Measurements from ENCODE around the gene ABCA8. TPM values are rescaled to one million over a fixed set of nuclear protein-coding genes. Genes with fewer than 3 reads are reported as not detected.

Gene ABCA8
- total and polyA plus RNA-seq, 2 donors (not counting 1 experiment from before 2014, with no cell fraction given), result 6.4 to 47.2 TPM

GRCh38 chr17:68943123-68943811, 11.9 kb downstream of the ABCA8 start:
- DNase-seq (ENCODE audit: low read depth in 2 of 2), result no peak
- H3K27me3 ChIP-seq (ENCODE audit: control insufficient read depth, insufficient read depth, low read length), result no peaks in the 10 kb centered on the region
- no peaks in the 10 kb centered on the region for H3K9me3 ChIP-seq (ENCODE audit: control insufficient read depth, insufficient read depth, low read depth, low read length)
- no peak overlapping the region for H2AFZ ChIP-seq (ENCODE audit: low read length)
- no peaks in the 10 kb centered on the region for H4K20me1 ChIP-seq (ENCODE audit: control insufficient read depth, extremely low read depth, insufficient read depth, low read length)
- no peaks in the 10 kb centered on the region for H3K4me1 ChIP-seq (ENCODE audit: control insufficient read depth, extremely low read depth, insufficient read depth, low read length)
- no peaks in the 10 kb centered on the region for H3K36me3 ChIP-seq (ENCODE audit: control insufficient read depth, insufficient read depth, low read length)
- TF ChIP-seq EZH2 (IDR thresholded peaks at IDR 0.05; ENCODE audit: low read length, missing control alignments), result no peak
- TF ChIP-seq, protein P1, sequence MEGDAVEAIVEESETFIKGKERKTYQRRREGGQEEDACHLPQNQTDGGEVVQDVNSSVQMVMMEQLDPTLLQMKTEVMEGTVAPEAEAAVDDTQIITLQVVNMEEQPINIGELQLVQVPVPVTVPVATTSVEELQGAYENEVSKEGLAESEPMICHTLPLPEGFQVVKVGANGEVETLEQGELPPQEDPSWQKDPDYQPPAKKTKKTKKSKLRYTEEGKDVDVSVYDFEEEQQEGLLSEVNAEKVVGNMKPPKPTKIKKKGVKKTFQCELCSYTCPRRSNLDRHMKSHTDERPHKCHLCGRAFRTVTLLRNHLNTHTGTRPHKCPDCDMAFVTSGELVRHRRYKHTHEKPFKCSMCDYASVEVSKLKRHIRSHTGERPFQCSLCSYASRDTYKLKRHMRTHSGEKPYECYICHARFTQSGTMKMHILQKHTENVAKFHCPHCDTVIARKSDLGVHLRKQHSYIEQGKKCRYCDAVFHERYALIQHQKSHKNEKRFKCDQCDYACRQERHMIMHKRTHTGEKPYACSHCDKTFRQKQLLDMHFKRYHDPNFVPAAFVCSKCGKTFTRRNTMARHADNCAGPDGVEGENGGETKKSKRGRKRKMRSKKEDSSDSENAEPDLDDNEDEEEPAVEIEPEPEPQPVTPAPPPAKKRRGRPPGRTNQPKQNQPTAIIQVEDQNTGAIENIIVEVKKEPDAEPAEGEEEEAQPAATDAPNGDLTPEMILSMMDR (conservative IDR thresholded peaks at IDR 0.05 in 1 of 2, IDR thresholded peaks at IDR 0.05 in 1 of 2; ENCODE audit: low read depth in 1 of 2, low read length in 2 of 2), result no peak
- no peak overlapping the region for H3K27ac ChIP-seq (ENCODE audit: insufficient read depth, low read length)
- H3K79me2 ChIP-seq (ENCODE audit: control insufficient read depth, insufficient read depth, low read length), result no peaks in the 10 kb centered on the region
- no peak overlapping the region for H3K9ac ChIP-seq (ENCODE audit: insufficient read depth, low read length)
- no peak overlapping the region for H3K4me3 ChIP-seq (replicated peaks in 1 of 4; ENCODE audit: control extremely low read depth in 1 of 4, insufficient read depth in 1 of 4, low read depth in 3 of 4, low read length in 4 of 4)
- no peak overlapping the region for H3K4me2 ChIP-seq (ENCODE audit: extremely low read depth, insufficient read depth, low read length)

DNA sequence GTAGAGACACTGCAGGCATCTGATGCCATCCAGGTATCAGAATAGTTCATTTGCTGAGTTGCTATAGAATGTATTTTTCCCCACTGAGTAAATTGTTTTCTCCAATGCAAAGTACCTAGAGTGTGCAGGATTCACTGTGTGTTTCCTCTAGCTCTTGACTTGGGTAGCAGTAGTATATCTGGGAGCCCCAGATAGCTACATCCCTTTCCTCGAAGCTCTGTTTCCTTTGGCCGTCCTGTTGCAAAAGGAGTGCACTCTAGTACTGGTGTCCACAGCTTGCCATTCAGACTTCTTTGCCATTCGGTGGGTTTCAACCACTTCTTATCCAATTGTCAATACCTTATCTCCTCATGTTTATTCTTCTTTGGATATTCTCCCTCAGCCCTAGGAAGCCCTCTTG, 12.8 kb downstream of the ABCA8 start:
- Histone ChIP-seq H3K9ac (ENCODE audit: insufficient read depth, low read length) (no peak overlapping the region), H3K27me3 (ENCODE audit: control insufficient read depth, insufficient read depth, low read length) (no peaks in the 10 kb centered on the region), H2AFZ (ENCODE audit: low read length) (no peak overlapping the region), H3K36me3 (ENCODE audit: control insufficient read depth, insufficient read depth, low read length) (no peaks in the 10 kb centered on the region), H3K79me2 (ENCODE audit: control insufficient read depth, insufficient read depth, low read length) (no peaks in the 10 kb centered on the region), H3K4me3 (replicated peaks in 1 of 4; ENCODE audit: control extremely low read depth in 1 of 4, insufficient read depth in 1 of 4, low read depth in 3 of 4, low read length in 4 of 4) (no peak overlapping the region), H3K9me3 (ENCODE audit: control insufficient read depth, insufficient read depth, low read depth, low read length) (no peaks in the 10 kb centered on the region), H4K20me1 (ENCODE audit: control insufficient read depth, extremely low read depth, insufficient read depth, low read length) (no peaks in the 10 kb centered on the region), H3K4me2 (ENCODE audit: extremely low read depth, insufficient read depth, low read length) (no peak overlapping the region), H3K27ac (ENCODE audit: insufficient read depth, low read length) (no peak overlapping the region), H3K4me1 (ENCODE audit: control insufficient read depth, extremely low read depth, insufficient read depth, low read length) (no peaks in the 10 kb centered on the region)
- DNase-seq (ENCODE audit: low read depth in 2 of 2), result no peak
- TF ChIP-seq, protein P1 (conservative IDR thresholded peaks at IDR 0.05 in 1 of 2, IDR thresholded peaks at IDR 0.05 in 1 of 2; ENCODE audit: low read depth in 1 of 2, low read length in 2 of 2), result no peak
- TF ChIP-seq EZH2 (IDR thresholded peaks at IDR 0.05; ENCODE audit: low read length, missing control alignments), result no peak

DNA sequence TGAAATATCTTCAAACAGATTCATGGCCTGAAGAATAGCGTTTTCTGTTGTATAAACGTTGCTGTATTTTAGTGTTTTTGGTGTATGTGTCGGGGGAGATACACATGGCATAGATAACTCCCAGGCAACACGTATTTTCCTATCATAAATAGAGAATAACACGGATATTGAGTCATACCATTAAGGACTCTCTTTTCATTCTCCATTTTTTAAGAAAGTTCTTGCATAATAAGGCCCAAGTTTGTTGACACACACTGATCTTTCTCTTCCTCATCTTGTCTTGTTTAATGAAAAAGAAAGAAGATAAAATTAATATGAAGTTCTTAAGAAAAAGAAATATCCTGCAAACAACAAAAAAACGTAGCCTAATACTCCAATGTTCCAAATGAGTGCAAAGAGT, 13.4 kb downstream of the ABCA8 start:
- no peaks in the 10 kb centered on the region for H3K79me2 ChIP-seq (ENCODE audit: control insufficient read depth, insufficient read depth, low read length)
- TF ChIP-seq, protein P1 (conservative IDR thresholded peaks at IDR 0.05 in 1 of 2, IDR thresholded peaks at IDR 0.05 in 1 of 2; ENCODE audit: low read depth in 1 of 2, low read length in 2 of 2), result no peak
- no peak for TF ChIP-seq EZH2 (IDR thresholded peaks at IDR 0.05; ENCODE audit: low read length, missing control alignments)

More for the DNA sequence above, 13.4 kb downstream of the ABCA8 start:
- no peak overlapping the region for H3K4me2 ChIP-seq (ENCODE audit: extremely low read depth, insufficient read depth, low read length)
- no peak overlapping the region for H2AFZ ChIP-seq (ENCODE audit: low read length)
- no peak for DNase-seq (ENCODE audit: low read depth in 2 of 2)
- no peaks in the 10 kb centered on the region for H4K20me1 ChIP-seq (ENCODE audit: control insufficient read depth, extremely low read depth, insufficient read depth, low read length)
- H3K4me1 ChIP-seq (ENCODE audit: control insufficient read depth, extremely low read depth, insufficient read depth, low read length), result no peaks in the 10 kb centered on the region
- no peaks in the 10 kb centered on the region for H3K9me3 ChIP-seq (ENCODE audit: control insufficient read depth, insufficient read depth, low read depth, low read length)
- no peaks in the 10 kb centered on the region for H3K36me3 ChIP-seq (ENCODE audit: control insufficient read depth, insufficient read depth, low read length)
- H3K27me3 ChIP-seq (ENCODE audit: control insufficient read depth, insufficient read depth, low read length), result no peaks in the 10 kb centered on the region
- no peak overlapping the region for H3K4me3 ChIP-seq (replicated peaks in 1 of 4; ENCODE audit: control extremely low read depth in 1 of 4, insufficient read depth in 1 of 4, low read depth in 3 of 4, low read length in 4 of 4)
- H3K9ac ChIP-seq (ENCODE audit: insufficient read depth, low read length), result no peak overlapping the region
- H3K27ac ChIP-seq (ENCODE audit: insufficient read depth, low read length), result no peak overlapping the region

All from fibroblast of lung (primary cell).